ENCODE results near the gene IPO11. TPM values are rescaled to one million over a fixed set of nuclear protein-coding genes. Genes with fewer than 3 reads are reported as not detected.

Gene IPO11
- total and polyA plus RNA-seq, 2 of the 4 experiments (the other 2 are of a cell fraction) = 12.6 to 40.0 TPM

DNA sequence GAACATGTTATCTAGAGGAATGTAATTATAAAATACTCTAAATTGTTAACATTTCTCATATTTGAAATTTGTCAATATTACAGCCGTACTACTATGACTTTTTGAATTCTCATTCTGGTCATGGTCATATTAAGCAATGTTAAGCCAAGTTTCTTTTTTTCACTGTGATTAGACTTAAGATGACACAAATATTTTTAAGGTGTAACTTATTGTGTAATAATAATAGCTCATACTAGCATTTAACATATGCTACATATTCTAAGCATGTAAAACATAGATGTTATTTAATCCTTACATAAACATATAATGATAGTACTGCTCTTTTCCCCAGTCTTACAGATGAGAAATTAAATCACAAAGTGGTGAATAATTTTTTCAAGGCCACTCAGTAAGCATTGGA is 130.2 kb downstream of the IPO11 start:
- in situ Hi-C loops (cut with MboI; ENCODE audit: low sequenced_read_pairs) = no loop called here
- Histone ChIP-seq H4K20me1 (ENCODE audit: insufficient read depth, low read length) (no peaks in the 10 kb centered on the region), H3K56ac (ENCODE audit: extremely low read depth, insufficient read depth, low read length) (no peak overlapping the region), H2BK5ac (ENCODE audit: low read depth, low read length, poor library complexity, severe bottlenecking) (no peak overlapping the region), H3K4me3 (ENCODE audit: insufficient read depth, low read depth, low read length) (no peak overlapping the region), H2AK9ac (replicated peaks; ENCODE audit: low read depth, low read length, poor library complexity) (no peak overlapping the region), H2BK20ac (ENCODE audit: low read depth, low read length) (no peak overlapping the region), H3K14ac (replicated peaks; ENCODE audit: low read depth, low read length) (no peak overlapping the region), H3K9me3 (ENCODE audit: control insufficient read depth, insufficient read depth, low read length) (no peaks in the 10 kb centered on the region), H4K8ac (ENCODE audit: low read depth in 2 of 2, low read length in 2 of 2) (no peak overlapping the region), H4K91ac (ENCODE audit: insufficient read depth, low read depth, low read length) (no peak overlapping the region), H3K9ac (ENCODE audit: low read depth, low read length) (no peak overlapping the region), H3K18ac (ENCODE audit: low read depth, low read length) (no peak overlapping the region), H2AFZ (replicated peaks; ENCODE audit: low read length, poor library complexity) (no peak overlapping the region), H3K4me2 (ENCODE audit: low read depth, low read length) (no peak overlapping the region), H3K23ac (ENCODE audit: low read depth, low read length) (no peak overlapping the region), H3K9me1 (ENCODE audit: insufficient read depth, low read length) (no peaks in the 10 kb centered on the region), H3K27me3 (ENCODE audit: control insufficient read depth, insufficient read depth, low read length) (no peaks in the 10 kb centered on the region), H2BK120ac (ENCODE audit: low read depth, low read length) (no peak overlapping the region), H3K27ac (ENCODE audit: insufficient read depth, low read length) (no peak overlapping the region), H2BK15ac (ENCODE audit: low read depth, low read length) (no peak overlapping the region), H3K4ac (ENCODE audit: low read depth, low read length) (no peak overlapping the region), H3K4me1 (ENCODE audit: control insufficient read depth, insufficient read depth, low read length) (no peaks in the 10 kb centered on the region; the same call in 1 of the 2 replicates), H4K5ac (ENCODE audit: low read depth, low read length) (no peak overlapping the region), H3K79me1 (ENCODE audit: low read depth in 1 of 2, low read length in 2 of 2) (no peaks in the 10 kb centered on the region; a peak in 1 of 4 replicates), H3K36me3 (ENCODE audit: control insufficient read depth, insufficient read depth, low read length) (no peaks in the 10 kb centered on the region), H2AK5ac (ENCODE audit: low read depth, low read length) (no peak overlapping the region)
- BruUV-seq (replicated peaks) = no TSS peak
- POLR2A ChIA-PET (ENCODE audit: unreplicated experiment) = no interaction called here
- intact Hi-C loops (cut with micrococcal nuclease) = no loop called here
- TF ChIP-seq BHLHE40 (IDR thresholded peaks at IDR 0.05; ENCODE audit: low read depth, low read length) (no peak), CEBPB (IDR thresholded peaks at IDR 0.05; ENCODE audit: low read depth, low read length) (peak; percentile 5; the same call in 1 of the 2 replicates)
- ATAC-seq (ENCODE audit: low read depth) (no peak), DNase-seq (no peak)
- WGBS, 2 experiments (ENCODE audit: extremely low coverage in 2 of 2, insufficient read length in 1 of 2) = no CpG with 5 or more reads among the region's 1 CpG
- CTCF ChIA-PET = no interaction called here
- dilution Hi-C loops (cut with HindIII; ENCODE audit: low sequenced_read_pairs, unreplicated experiment) = no loop called here

All from IMR-90 (cell line).